ENCODE data around the gene BMP4.

GRCh38 chr14:53908416-53908815 is 48.2 kb downstream of the BMP4 start:
- TF ChIP-seq POLR2A (IDR thresholded peaks at IDR 0.05; ENCODE audit: low read depth, low read length) (no peak), POLR2AphosphoS5 (IDR thresholded peaks at IDR 0.05; ENCODE audit: low read depth, low read length) (no peak), TAF1 (IDR thresholded peaks at IDR 0.05; ENCODE audit: borderline replicate concordance, low read depth, low read length) (no peak)

Measured in GM12892 (cell line).